HG03521 (cell line): ENCODE data around the gene LPCAT1.
"Not testable (repeated sequence)": the region's sequence is repeated elsewhere in the genome, so short reads cannot be mapped to it uniquely, and the experiment has no call there.

ENCODE experiments used
- ATAC-seq: cut with Tn5 transposase; IDR thresholded peaks from one replicate; pipeline ENCODE4 v1.9.1; 2021; ENCODE audit warnings: mild to moderate bottlenecking, moderate library complexity; ENCODE audit not compliant: unreplicated experiment

Gene LPCAT1

GRCh38 chr5:1523793-1524480, at the start of gene LPCAT1:
Gene LPCAT1, minus strand, starts transcription at chr5:1523960. Its CDS starts 116 bp downstream, at chr5:1523844.
- ATAC-seq: peak; percentile 81

GRCh38 chr5:1571875-1572274, 48.1 kb upstream of the LPCAT1 start:
- not testable (repeated sequence) for ATAC-seq

GRCh38 chr5:1570975-1571374, 47.2 kb upstream of the LPCAT1 start:
- ATAC-seq: no peak

- no peak for ATAC-seq
Measured at GRCh38 chr5:1568201-1568979, 44.6 kb upstream of the LPCAT1 start.

GRCh38 chr5:1567527-1568200, 43.9 kb upstream of the LPCAT1 start:
- ATAC-seq: not testable (repeated sequence)

- ATAC-seq: no peak
Measured at GRCh38 chr5:1565737-1566734, 42.3 kb upstream of the LPCAT1 start.

- no peak for ATAC-seq
Measured at GRCh38 chr5:1564824-1565736, 41.3 kb upstream of the LPCAT1 start.

- ATAC-seq: no peak
Measured at GRCh38 chr5:1564182-1564748, 40.5 kb upstream of the LPCAT1 start.

GRCh38 chr5:1563617-1564181, 39.9 kb upstream of the LPCAT1 start:
- ATAC-seq: no peak

- ATAC-seq: no peak
Measured at GRCh38 chr5:1563051-1563461, 39.3 kb upstream of the LPCAT1 start.

GRCh38 chr5:1562599-1562998, 38.8 kb upstream of the LPCAT1 start:
- ATAC-seq: no peak

- no peak for ATAC-seq
Measured at GRCh38 chr5:1561402-1561929, 37.7 kb upstream of the LPCAT1 start.

- not testable (repeated sequence) for ATAC-seq
Measured at GRCh38 chr5:1560499-1560898, 36.7 kb upstream of the LPCAT1 start.

GRCh38 chr5:1558944-1559343, 35.2 kb upstream of the LPCAT1 start:
- ATAC-seq: no peak

- no peak for ATAC-seq
Measured at GRCh38 chr5:1557114-1557873, 33.5 kb upstream of the LPCAT1 start.

GRCh38 chr5:1555808-1556731, 32.3 kb upstream of the LPCAT1 start:
- ATAC-seq: no peak
